Osteoblast (primary cell): Measurements from ENCODE around the gene CHEK1. TPM values are rescaled to one million over a fixed set of nuclear protein-coding genes. Genes with fewer than 3 reads are reported as not detected.

ENCODE experiments used
- DNase-seq: peaks from one replicate; pipeline ENCODE4 v3.0.0; 2011; ENCODE audit warnings: low spot score, mixed read lengths; ENCODE audit not compliant: insufficient read length; ENCODE audit errors: missing footprints
- H2AFZ ChIP-seq: 2 replicates; pipeline ENCODE4 v1.6.0; 2011; ENCODE audit warnings: mild to moderate bottlenecking, low read length
- H3K27ac ChIP-seq: 2 replicates; pipeline ENCODE4 v1.5.1; 2011; ENCODE audit warnings: mild to moderate bottlenecking, low read depth, low read length, moderate library complexity
- H3K27me3 ChIP-seq: 2 replicates; pipeline ENCODE4 v1.6.0; 2012; ENCODE audit warnings: mild to moderate bottlenecking, control low read depth, inconsistent platforms, low read length, moderate library complexity; ENCODE audit not compliant: insufficient read depth
- H3K36me3 ChIP-seq: 2 replicates; pipeline ENCODE4 v1.5.1; 2011; ENCODE audit warnings: mild to moderate bottlenecking, low read length, control low read depth, moderate library complexity; ENCODE audit not compliant: insufficient read depth
- H3K4me1 ChIP-seq: 2 replicates; pipeline ENCODE4 v1.5.1; 2011; ENCODE audit warnings: mild to moderate bottlenecking, low read length, control low read depth, moderate library complexity; ENCODE audit not compliant: insufficient read depth
- H3K4me2 ChIP-seq: 2 replicates; pipeline ENCODE4 v1.6.0; 2011; ENCODE audit warnings: mild to moderate bottlenecking, low read length; ENCODE audit not compliant: insufficient read depth
- H3K4me3 ChIP-seq: fragments of 200-600 bp; sonication (generic); 3 replicates; pipeline ENCODE4 v1.5.1; 2012; ENCODE audit warnings: mild to moderate bottlenecking, low read length, inconsistent platforms; ENCODE audit not compliant: insufficient read depth
- H3K79me2 ChIP-seq: 2 replicates; pipeline ENCODE4 v1.6.0; 2012; ENCODE audit warnings: mild to moderate bottlenecking, low read length, control low read depth, inconsistent platforms; ENCODE audit not compliant: insufficient read depth
- H3K9me3 ChIP-seq: 2 replicates; pipeline ENCODE4 v1.5.1; 2011; ENCODE audit warnings: low read depth, low read length, control low read depth
- H4K20me1 ChIP-seq: 2 replicates; pipeline ENCODE4 v1.6.0; 2012; ENCODE audit warnings: mild to moderate bottlenecking, low read length, control low read depth; ENCODE audit not compliant: insufficient read depth
- CTCF ChIP-seq: IDR thresholded peaks from 2 replicates; pipeline ENCODE4 v1.5.1; 2011; ENCODE audit warnings: mild to moderate bottlenecking, low read depth, low read length, moderate library complexity; ENCODE audit errors: extremely low read depth
- total RNA-seq: library from RNA; depleted of rRNA; stranded (reverse); fragments of >200 nt; gene quantifications from 2 replicates; pipeline ENCODE4 v1.2.3, GENCODE V29; 2012

CHEK1 gene
- total RNA-seq, 1 donor: 16.6 TPM

GRCh38 chr11:125623064-125623463 lies 1.9 kb upstream of the CHEK1 start:
- no peak for DNase-seq
- no peak overlapping the region for H2AFZ ChIP-seq
- H4K20me1 ChIP-seq: no peaks in the 10 kb centered on the region
- H3K4me2 ChIP-seq: no peak overlapping the region
- H3K4me3 ChIP-seq: no peak overlapping the region
- no peaks in the 10 kb centered on the region for H3K27me3 ChIP-seq
- TF ChIP-seq CTCF: no peak
- no peaks in the 10 kb centered on the region for H3K9me3 ChIP-seq
- H3K4me1 ChIP-seq: peaks cover 24% of the 10 kb centered on the region
- peaks cover 35% of the 10 kb centered on the region for H3K36me3 ChIP-seq
- H3K79me2 ChIP-seq: peaks cover 8% of the 10 kb centered on the region
- no peak overlapping the region for H3K27ac ChIP-seq

- Histone ChIP-seq H3K4me2 (peak overlapping the region; percentile 93), H3K27ac (peak overlapping the region; percentile 89), H2AFZ (peak overlapping the region; percentile 90), H3K4me3 (peak overlapping the region; percentile 81), H3K4me1 (peaks cover 24% of the 10 kb centered on the region), H3K79me2 (peaks cover 8% of the 10 kb centered on the region), H3K9me3 (no peaks in the 10 kb centered on the region), H3K36me3 (peaks cover 20% of the 10 kb centered on the region), H3K27me3 (no peaks in the 10 kb centered on the region), H4K20me1 (no peaks in the 10 kb centered on the region)
- DNase-seq: no peak
- no peak for TF ChIP-seq CTCF
Measured at GRCh38 chr11:125625225-125625629, 264 bp downstream of the CHEK1 start.

- no peak for TF ChIP-seq CTCF
- peaks cover 14% of the 10 kb centered on the region for H3K36me3 ChIP-seq
- peak overlapping the region; percentile 81 for H3K4me3 ChIP-seq
- DNase-seq: peak; percentile 92
- H3K27me3 ChIP-seq: no peaks in the 10 kb centered on the region
- H3K79me2 ChIP-seq: peaks cover 8% of the 10 kb centered on the region
- H3K4me2 ChIP-seq: peak overlapping the region; percentile 93
- H4K20me1 ChIP-seq: no peaks in the 10 kb centered on the region
- H3K4me1 ChIP-seq: peaks cover 24% of the 10 kb centered on the region
- H2AFZ ChIP-seq: peak overlapping the region; percentile 90
- H3K9me3 ChIP-seq: no peaks in the 10 kb centered on the region
- peak overlapping the region; percentile 89 for H3K27ac ChIP-seq
Measured at GRCh38 chr11:125625630-125626287, 796 bp downstream of the CHEK1 start.

- Histone ChIP-seq H3K4me1 (peaks cover 24% of the 10 kb centered on the region), H3K27me3 (no peaks in the 10 kb centered on the region)
- DNase-seq: no peak
Measured at GRCh38 chr11:125626288-125626950, 1.5 kb downstream of the CHEK1 start.

More at GRCh38 chr11:125626288-125626950, 1.5 kb downstream of the CHEK1 start:
- Histone ChIP-seq H3K79me2 (peaks cover 8% of the 10 kb centered on the region), H3K27ac (peak overlapping the region; percentile 89), H3K4me3 (peak overlapping the region; percentile 81), H2AFZ (peak overlapping the region; percentile 90), H3K4me2 (peak overlapping the region; percentile 93), H3K9me3 (no peaks in the 10 kb centered on the region), H4K20me1 (no peaks in the 10 kb centered on the region), H3K36me3 (peaks cover 11% of the 10 kb centered on the region)
- TF ChIP-seq CTCF: peak; percentile 31
